Osteocyte (in vitro differentiated cells): ENCODE data around the gene ROCK2. TPM values are rescaled to one million over a fixed set of nuclear protein-coding genes. Genes with fewer than 3 reads are reported as not detected.

Experiments
- DNase-seq: peaks from one replicate; pipeline ENCODE4 v3.0.0; 2021; ENCODE audit warnings: mixed read lengths; ENCODE audit not compliant: unreplicated experiment; ENCODE audit errors: extremely low spot score
- H3K27ac Mint-ChIP-seq: one replicate; pipeline ENCODE4 v1.8.0; 2021; ENCODE audit warnings: mild to moderate bottlenecking, mixed read lengths; ENCODE audit not compliant: unreplicated experiment
- H3K27me3 Mint-ChIP-seq: one replicate; pipeline ENCODE4 v1.8.0; 2021; ENCODE audit warnings: mixed read lengths; ENCODE audit not compliant: unreplicated experiment
- H3K36me3 Mint-ChIP-seq: one replicate; pipeline ENCODE4 v1.8.0; 2021; ENCODE audit warnings: mixed read lengths; ENCODE audit not compliant: unreplicated experiment
- H3K4me1 Mint-ChIP-seq: one replicate; pipeline ENCODE4 v1.8.0; 2021; ENCODE audit warnings: mixed read lengths; ENCODE audit not compliant: unreplicated experiment
- H3K4me3 Mint-ChIP-seq: one replicate; pipeline ENCODE4 v1.8.0; 2021; ENCODE audit warnings: mild to moderate bottlenecking, moderate library complexity, mixed read lengths; ENCODE audit not compliant: unreplicated experiment
- H3K9me3 Mint-ChIP-seq: one replicate; pipeline ENCODE4 v1.8.0; 2021; ENCODE audit warnings: mixed read lengths; ENCODE audit not compliant: unreplicated experiment
- total RNA-seq: library from RNA; stranded (reverse); gene quantifications from 2 replicates; pipeline ENCODE4 v1.2.1, GENCODE V29; 2021
- TF ChIP-seq, protein P1 (sequence below): fragments of 200-600 bp; sonication (generic); IDR thresholded peaks from 2 replicates; pipeline ENCODE4 v1.5.0; 2021; ENCODE audit warnings: antibody characterized with exemption, mild to moderate bottlenecking, moderate library complexity

ROCK2 gene
- total RNA-seq, 1 donor from 2014 or later = 56.4 TPM

DNA sequence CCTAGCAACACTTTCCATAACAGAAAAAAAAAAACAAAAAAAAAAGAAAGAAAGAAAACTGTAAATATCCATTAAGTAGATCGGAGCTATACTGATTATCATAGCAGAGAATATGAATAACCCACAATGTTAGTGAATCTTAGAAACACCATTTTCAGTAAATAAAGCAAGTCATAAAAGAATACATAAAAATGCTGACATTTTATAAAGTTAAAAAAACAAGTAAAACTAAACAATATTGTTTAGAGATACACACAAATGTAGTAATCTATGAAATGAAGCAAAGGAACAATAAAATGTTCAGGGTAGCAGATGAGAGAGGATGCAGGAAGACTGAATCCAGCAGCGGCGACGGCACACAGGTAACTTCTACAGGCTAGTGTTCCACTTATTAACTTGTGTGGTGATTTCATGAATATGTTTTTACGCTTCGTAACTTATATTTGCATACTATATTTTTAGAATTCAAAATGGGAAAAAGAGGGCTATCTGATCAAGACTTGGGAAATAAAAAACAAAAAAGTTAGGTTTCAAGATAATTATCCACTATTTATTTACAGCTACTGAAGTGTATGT lies 4.8 kb downstream of the ROCK2 start:
- TF ChIP-seq, protein P1, sequence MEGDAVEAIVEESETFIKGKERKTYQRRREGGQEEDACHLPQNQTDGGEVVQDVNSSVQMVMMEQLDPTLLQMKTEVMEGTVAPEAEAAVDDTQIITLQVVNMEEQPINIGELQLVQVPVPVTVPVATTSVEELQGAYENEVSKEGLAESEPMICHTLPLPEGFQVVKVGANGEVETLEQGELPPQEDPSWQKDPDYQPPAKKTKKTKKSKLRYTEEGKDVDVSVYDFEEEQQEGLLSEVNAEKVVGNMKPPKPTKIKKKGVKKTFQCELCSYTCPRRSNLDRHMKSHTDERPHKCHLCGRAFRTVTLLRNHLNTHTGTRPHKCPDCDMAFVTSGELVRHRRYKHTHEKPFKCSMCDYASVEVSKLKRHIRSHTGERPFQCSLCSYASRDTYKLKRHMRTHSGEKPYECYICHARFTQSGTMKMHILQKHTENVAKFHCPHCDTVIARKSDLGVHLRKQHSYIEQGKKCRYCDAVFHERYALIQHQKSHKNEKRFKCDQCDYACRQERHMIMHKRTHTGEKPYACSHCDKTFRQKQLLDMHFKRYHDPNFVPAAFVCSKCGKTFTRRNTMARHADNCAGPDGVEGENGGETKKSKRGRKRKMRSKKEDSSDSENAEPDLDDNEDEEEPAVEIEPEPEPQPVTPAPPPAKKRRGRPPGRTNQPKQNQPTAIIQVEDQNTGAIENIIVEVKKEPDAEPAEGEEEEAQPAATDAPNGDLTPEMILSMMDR = no peak
- no peak overlapping the region for H3K4me3 Mint-ChIP-seq
- H3K9me3 Mint-ChIP-seq = peaks cover 4% of the 10 kb centered on the region
- H3K27ac Mint-ChIP-seq = peak overlapping the region; percentile 40
- H3K36me3 Mint-ChIP-seq = peaks cover 2% of the 10 kb centered on the region
- DNase-seq = no peak
- no peaks in the 10 kb centered on the region for H3K27me3 Mint-ChIP-seq
- peaks cover 50% of the 10 kb centered on the region for H3K4me1 Mint-ChIP-seq

DNA sequence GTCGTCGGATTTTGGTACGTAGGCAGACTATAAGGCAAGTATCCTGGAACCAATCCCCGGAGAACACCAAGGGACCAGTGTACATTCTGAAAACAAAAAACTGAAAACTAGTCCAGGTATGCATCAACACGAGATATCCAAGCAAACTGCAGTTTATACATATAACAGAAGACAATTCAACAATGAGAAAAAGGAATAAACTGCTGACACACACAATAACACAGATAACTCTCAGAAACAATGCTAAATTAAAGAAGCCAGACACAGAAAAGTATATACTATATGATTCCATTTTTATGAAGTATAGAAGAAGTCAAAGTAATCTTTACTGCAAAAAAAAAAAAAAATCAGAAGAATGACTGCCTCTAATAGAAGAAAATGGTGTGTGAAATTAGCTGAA lies 5.9 kb downstream of the ROCK2 start:
- no peaks in the 10 kb centered on the region for H3K27me3 Mint-ChIP-seq
- peaks cover 4% of the 10 kb centered on the region for H3K9me3 Mint-ChIP-seq
- DNase-seq = no peak

DNA sequence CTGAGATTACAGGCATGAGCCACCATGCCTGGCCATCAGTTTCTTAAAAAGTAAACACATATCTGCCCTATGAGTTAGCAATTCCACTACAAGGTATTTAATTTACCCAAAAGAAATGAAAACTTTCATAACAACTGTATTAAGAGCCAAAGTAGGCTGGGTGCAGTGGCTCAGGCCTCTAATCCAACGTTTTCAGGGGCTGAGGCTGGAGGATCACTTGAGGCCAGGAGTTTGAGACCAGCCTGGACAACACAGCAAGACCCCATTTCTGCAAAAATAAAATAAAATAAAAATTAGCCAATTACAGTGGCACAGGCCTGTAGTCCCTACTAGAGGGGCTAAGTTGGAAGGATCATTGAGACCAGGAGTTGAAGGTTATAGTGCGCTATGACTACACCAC lies 6.5 kb downstream of the ROCK2 start:
- H3K4me1 Mint-ChIP-seq = peaks cover 56% of the 10 kb centered on the region
- TF ChIP-seq, protein P1 = no peak
- peaks cover 5% of the 10 kb centered on the region for H3K9me3 Mint-ChIP-seq
- no peak overlapping the region for H3K4me3 Mint-ChIP-seq
- H3K36me3 Mint-ChIP-seq = peaks cover 2% of the 10 kb centered on the region
- no peak for DNase-seq
- no peak overlapping the region for H3K27ac Mint-ChIP-seq
- H3K27me3 Mint-ChIP-seq = no peaks in the 10 kb centered on the region

More for the DNA sequence above, 5.9 kb downstream of the ROCK2 start:
- H3K4me1 Mint-ChIP-seq = peaks cover 55% of the 10 kb centered on the region
- no peak overlapping the region for H3K4me3 Mint-ChIP-seq
- TF ChIP-seq, protein P1 = no peak
- H3K36me3 Mint-ChIP-seq = peaks cover 2% of the 10 kb centered on the region
- H3K27ac Mint-ChIP-seq = no peak overlapping the region

DNA sequence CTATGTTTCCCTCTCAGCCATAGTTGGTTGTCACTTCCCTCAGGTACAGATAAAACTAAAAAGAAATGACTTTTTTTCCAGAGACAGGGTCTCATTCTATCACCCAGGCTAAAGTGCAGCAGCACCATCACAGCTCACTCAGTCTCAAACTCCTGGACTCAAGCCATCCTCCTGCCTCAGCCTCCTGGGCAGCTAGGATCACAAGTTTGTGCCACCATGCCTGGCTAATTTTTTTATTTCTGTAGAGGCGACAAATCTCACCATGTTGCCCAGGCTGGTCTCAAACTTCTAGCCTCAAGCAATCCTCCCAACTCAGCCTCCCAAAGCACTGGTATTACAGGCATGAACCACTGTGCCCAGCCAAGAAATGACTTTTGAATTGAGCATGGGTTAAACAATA lies 8.2 kb downstream of the ROCK2 start:
- no peak for DNase-seq

DNA sequence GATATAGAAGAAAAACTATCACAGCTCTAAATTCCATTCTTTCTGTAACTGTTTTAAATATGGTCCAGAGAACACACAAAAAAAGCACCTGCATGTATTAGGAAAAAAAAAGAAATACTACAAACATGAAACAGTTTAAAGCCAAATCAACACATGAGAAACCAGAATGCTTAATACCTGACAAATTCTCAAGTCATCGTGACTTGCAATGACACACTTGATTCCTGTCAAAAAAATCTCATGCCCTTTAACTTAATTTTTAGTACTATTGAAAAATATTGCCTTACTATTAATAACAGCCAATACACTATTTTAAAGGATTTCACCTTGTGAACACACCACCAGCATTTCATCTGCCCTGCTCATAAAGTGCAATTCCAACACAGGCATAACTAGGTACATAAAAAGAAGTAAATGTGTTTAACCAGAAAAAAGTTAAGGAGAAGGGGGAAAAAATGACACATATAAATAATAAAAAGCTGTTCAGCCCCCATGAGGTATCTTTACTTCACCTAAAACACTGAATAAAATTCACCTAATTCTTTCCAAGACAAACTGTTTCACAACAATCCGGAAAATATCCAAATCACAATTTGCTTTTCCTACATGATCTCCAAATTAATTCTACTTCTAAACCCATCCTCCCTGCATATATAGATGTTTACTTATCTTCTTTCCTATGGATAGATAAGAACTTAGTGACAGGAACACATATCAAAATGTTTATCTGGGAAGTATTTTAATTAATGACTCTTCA lies 10.8 kb downstream of the ROCK2 start:
- Mint-ChIP-seq H3K9me3 (peaks cover 12% of the 10 kb centered on the region), H3K36me3 (peaks cover 3% of the 10 kb centered on the region), H3K4me1 (peaks cover 38% of the 10 kb centered on the region), H3K27ac (no peak overlapping the region), H3K4me3 (no peak overlapping the region), H3K27me3 (no peaks in the 10 kb centered on the region)
- TF ChIP-seq, protein P1 = no peak
- no peak for DNase-seq

More for the DNA sequence above, 8.2 kb downstream of the ROCK2 start:
- Mint-ChIP-seq H3K4me1 (peaks cover 46% of the 10 kb centered on the region), H3K36me3 (peaks cover 3% of the 10 kb centered on the region), H3K9me3 (peaks cover 12% of the 10 kb centered on the region), H3K27me3 (no peaks in the 10 kb centered on the region), H3K4me3 (no peak overlapping the region), H3K27ac (no peak overlapping the region)
- TF ChIP-seq, protein P1 = no peak
